Amniotic epithelial cell (primary cell): Measurements from ENCODE around the gene GAB2.

ENCODE experiments used
- DNase-seq: peaks from one replicate; pipeline ENCODE4 v3.0.0-alpha.2; 2010; ENCODE audit warnings: low read depth

Gene GAB2

GRCh38 chr11:78341841-78342240 is 75.8 kb downstream of the GAB2 start:
- DNase-seq: no peak

- DNase-seq: no peak
Measured at GRCh38 chr11:78340530-78340929, 77.1 kb downstream of the GAB2 start.

- no peak for DNase-seq
Measured at GRCh38 chr11:78339945-78340344, 77.7 kb downstream of the GAB2 start.

DNA sequence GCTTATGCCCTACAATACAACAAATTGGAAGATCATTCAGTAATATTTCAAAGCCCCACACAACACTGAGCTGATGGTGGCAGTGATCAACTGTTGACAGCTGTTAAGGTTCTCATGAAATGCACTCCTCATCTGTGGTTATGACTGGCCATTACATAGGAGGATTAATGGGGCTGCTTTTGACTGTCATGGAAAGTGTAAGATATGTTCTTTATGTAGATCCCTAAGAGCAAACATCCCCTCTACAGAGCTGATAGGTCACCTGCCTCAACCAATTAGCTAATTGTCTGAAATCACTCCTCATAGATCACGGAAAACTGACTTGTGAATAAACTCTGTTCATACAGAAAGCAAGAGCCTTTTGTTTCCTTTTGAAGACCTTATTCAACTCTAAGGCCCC is 78.1 kb downstream of the GAB2 start:
- DNase-seq: no peak

- no peak for DNase-seq
Measured at GRCh38 chr11:78338702-78339101, 78.9 kb downstream of the GAB2 start.

DNA sequence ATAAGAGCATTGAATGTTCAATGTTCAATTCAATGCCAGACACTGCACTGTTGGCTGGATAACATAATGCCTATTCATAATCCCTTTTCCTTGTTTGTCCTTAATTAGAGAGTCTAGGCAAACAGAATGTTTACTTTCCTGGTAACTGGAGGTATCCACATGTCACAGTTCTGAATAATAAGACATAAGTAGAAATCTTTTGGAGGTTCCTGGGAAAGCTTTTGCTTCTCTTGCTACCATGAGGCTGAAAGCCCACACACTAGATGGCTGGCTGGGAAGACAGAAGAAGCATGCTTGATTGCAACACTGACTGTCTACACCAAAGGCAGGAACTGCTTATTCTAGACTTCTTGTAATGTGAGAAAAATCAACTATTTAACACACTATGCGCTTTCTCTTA is 79.5 kb downstream of the GAB2 start:
- DNase-seq: peak; percentile 24

DNA sequence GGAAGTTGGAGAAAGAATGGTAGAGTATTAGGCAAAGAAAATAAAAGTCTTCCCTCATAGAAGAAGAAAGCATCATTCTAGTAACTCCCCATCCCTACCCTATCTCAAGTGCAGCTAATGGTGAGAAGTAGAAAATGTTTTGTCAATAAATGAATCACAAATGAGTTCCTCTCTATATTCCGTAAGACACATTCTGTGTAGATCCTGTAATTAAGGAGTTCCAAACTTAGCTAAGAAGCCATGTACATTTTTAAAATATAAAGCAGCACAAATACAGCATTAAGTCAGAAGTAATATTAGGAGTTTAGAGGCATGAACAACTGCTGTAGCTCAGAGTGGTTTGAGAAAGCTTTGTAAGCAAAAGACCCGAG is 80.1 kb downstream of the GAB2 start:
- no peak for DNase-seq

DNA sequence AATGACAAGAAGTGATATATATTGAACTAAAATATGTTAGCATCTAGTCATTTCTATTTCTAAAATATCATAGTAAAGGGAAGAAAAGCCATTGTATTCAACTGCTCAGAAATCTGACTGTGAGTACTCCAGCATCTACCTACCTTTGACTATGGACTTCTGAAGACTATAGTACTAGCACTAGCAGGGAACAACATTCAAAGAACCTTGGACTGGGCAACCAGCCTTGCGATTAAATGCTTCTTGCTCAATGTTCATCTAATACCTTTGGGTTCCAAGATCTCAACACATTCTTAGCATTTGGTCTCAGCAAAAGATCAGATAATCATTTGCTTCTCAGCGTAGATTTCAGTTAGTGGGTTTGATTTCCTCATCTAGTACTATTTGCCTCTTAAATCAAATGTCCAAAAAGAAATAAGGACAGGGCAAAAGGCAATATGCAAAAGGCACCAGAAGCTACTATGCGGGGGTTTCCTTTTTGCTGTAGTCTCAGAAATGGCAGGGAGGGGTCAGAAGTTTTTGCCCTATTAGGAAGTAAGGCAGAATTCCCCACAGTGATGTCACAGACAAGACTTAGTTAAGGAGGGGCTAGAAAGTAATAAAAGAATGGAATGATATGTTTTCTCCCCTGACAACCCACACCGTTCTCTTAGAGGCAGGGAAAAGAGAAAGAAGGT is 80.6 kb downstream of the GAB2 start:
- DNase-seq: peak; percentile 40

DNA sequence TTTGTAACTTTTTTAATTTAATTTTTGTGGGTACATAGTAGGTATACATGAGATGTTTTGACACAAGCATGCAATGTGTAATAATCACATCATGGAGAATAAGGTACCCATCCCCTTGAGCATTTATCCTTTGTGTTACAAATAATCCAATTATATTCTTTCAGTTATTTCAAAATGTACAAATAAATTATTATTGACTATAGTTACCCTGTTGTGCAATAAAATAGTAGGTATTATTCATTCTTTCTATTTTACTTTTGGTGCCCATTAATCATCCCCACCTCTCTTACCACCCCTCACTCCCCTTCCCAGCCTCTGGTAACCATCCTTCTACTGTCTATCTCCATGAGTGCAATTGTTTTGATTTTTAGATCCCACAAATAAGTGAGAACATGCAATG is 83.5 kb downstream of the GAB2 start:
- no peak for DNase-seq

DNA sequence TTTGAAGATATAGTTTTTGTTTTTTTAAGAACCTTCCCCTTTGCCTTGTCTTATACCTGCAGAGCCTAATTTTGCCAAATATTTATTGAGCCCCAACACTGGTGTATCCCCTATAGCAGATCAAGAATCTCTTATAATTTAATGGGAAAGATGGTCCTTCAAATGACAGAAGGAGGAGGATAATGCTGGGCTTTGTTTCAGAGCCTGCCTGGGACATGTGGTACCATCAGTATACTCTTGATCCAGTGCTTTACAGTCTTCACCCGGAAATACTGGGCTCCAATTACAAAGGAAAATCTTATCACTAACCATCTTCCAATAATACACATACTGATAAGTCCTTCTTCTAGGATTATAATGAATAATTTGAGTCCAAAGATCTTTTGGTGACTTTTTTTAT is 84.7 kb downstream of the GAB2 start:
- DNase-seq: no peak

GRCh38 chr11:78332174-78332866 is 85.3 kb downstream of the GAB2 start:
- no peak for DNase-seq

DNA sequence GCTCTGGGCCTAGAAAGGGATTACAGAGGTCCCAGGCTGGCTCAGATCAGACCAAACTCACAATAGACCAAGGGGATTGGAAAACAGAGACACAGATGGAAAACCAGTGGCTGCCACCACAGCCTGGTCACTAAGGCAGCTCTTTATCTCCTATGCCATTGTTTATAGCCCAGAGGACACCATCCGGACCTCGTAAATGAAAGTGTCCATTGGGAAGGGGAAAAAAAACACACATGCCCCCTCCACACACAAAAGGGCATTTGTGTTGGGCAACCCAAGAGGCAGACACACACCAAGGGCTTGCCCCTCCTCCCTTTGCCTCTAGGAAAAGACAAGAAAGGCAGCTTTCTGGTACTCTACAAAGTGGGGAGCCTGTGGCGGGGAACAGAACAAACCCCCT is 85.9 kb downstream of the GAB2 start:
- no peak for DNase-seq

GRCh38 chr11:78330361-78330760 is 87.3 kb downstream of the GAB2 start:
- DNase-seq: no peak

- DNase-seq: no peak
Measured at GRCh38 chr11:78327945-78328344, 89.7 kb downstream of the GAB2 start.

- no peak for DNase-seq
Measured at GRCh38 chr11:78325274-78325781, 92.3 kb downstream of the GAB2 start.

DNA sequence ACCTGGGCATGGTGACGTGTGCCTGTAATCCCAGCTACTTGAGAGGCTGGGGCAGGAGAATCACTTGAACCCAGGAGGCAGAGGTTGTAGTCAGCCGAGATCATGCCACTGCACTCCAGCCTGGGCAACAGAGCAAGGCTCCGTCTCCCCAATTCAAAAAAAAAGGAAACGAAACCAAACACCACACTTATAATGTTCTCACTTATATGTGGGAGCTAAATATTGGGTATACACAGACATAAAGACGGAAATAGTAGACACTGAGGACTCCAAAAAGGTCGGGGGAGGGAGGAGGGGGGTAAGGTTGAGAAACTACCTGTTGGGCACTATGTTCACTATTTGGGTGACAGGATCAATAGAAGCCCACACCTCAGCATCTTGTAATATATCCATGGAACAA is 94.3 kb downstream of the GAB2 start:
- no peak for DNase-seq

DNA sequence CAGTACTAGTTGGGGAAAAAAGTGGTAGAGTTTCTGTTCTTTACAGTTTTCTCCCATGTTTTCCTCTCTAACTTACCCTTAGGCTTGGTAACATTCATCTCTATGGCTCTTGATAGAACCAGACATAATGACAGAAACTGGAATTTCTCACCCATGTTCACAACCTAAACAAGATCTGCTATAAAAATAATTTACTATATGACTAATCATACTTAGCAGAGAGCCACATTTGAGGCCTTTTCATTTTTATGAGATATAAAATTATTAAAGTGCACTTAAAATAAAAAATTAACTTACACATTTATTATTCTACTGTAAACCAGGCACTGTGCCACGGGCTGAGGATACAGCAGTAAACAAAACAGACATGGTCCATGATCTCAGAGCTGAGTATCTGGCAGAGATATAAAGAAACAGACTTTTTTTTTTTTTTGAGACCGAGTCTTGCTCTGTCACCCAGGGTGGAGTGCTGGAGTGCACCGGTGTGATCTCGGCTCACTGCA is 98.1 kb downstream of the GAB2 start:
- peak; percentile 42 for DNase-seq

DNA sequence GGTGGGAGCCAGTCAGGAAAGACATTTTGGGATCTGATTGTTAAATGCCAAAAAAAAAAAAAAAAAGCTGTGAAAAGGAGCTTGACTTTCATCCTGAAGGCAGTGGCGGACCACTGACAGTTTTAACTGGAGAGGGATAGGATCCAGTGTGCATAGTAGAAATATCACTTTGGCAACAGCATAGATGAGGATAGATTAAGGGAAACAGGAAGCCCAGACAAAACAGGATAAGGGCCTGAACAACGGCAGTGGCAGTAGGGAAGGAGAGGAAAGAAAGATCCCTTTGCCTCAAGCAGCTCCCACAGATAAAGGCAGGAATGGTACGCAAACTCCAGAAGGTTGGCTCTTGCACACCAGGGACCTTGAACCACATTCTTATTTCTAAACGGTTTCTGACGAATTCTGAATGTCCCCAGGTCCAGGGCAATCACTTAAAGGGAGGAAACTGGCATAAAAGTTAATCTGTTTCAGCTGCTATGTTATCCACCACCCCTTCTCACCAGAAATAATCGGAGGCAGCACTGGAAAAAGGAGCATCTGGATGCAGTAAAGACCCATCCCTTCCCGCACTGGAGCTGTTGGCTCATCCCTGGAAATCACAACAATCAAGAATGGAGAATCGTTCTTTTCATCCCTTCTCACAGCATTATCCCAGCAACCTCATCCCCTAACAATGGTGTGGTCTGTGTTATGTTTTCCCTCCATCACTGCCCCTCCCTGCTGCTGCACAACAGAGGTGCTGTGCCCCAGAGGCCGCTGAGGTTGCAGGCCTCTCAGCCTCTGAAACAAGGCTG is 99.1 kb downstream of the GAB2 start:
- no peak for DNase-seq

DNA sequence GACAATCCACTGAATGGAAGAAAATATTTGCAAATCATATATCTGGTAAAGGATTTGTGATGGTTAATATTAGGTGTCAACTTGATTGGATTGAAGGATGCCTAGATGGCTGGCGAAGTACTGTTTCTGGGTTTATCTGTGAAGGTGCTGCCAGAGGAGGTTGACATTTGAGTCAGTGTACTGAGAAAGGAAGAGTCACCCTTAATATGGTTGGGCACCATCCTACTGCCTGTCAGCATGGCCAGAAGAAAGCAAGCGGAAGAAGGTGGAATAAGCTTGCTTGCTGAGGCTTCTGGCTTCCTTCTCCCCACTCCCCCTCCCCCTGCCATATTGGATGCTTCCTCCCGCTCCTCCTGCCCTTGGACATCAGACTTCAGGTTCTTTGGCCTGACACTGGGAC is 101.9 kb downstream of the GAB2 start:
- DNase-seq: no peak

- DNase-seq: no peak
Measured at GRCh38 chr11:78314762-78315161, 102.9 kb downstream of the GAB2 start.

DNA sequence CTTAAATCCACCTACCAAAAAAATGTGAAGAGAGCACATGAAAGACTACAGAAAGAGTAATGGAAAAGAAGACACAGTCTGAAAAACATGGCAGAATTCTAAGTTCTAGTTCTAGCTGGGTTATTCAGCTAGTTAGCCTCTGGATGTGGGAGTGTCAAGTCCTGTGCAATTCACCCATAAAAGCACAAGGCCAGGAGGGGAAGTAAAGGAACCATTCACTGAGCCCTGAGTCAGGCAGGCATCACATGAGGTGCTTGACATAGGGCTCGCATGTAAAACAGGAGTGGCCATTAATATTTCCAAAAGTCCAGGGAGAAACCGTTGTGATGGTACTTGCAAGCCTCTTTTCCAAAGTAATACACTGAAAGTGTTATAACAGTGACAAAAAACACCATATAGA is 103.7 kb downstream of the GAB2 start:
- peak; percentile 21 for DNase-seq

- peak; percentile 91 for DNase-seq
Measured at GRCh38 chr11:78313181-78313795, 104.3 kb downstream of the GAB2 start.
